HepG2 (cell line): ENCODE data around the gene SHC1. TPM values are rescaled to one million over a fixed set of nuclear protein-coding genes. Genes with fewer than 3 reads are reported as not detected.

ENCODE experiments used
- microRNA-seq: library from miRNA; unstranded; fragments of <30 nt; microRNA quantifications from one replicate; pipeline ENCODE4, GENCODE V29; 2020
- polyA plus RNA-seq, 8 experiments: library from polyadenylated mRNA; depleted of rRNA in 3 of 8; stranded (reverse) in 7 of 8; unstranded in 1 of 8; fragments of >200 nt; fragmentation: Illumina TruSeq in 4 of 8; extraction: Trizol in 4 of 8; gene quantifications; 2 replicates each; pipeline versions ENCODE4 v1.2.1 to v1.2.3, GENCODE V29; 2011 to 2016; ENCODE audit warnings: low read depth in 4 of 8, missing spikeins in 1 of 8, mixed read lengths in 1 of 8; ENCODE audit not compliant: insufficient read depth in 1 of 8
- small RNA-seq, 3 experiments: library from RNA; depleted of rRNA; stranded (forward); fragments of <200 nt; gene quantifications; one replicate each; pipeline ENCODE3, GENCODE V24; 2012; ENCODE audit warnings: low read depth in 2 of 3, low replicate concordance in 1 of 3; ENCODE audit not compliant: insufficient read length in 3 of 3, insufficient read depth in 2 of 3
- total RNA-seq, 5 experiments: library from RNA; depleted of rRNA; stranded (reverse); fragments of >200 nt; fragmentation: Illumina TruSeq; extraction: Trizol; gene quantifications; 2 replicates each; pipeline ENCODE4 v1.2.3, GENCODE V29; 2016; ENCODE audit warnings: low read depth in 1 of 5

Gene SHC1
- total and polyA plus RNA-seq, 2 of the 13 experiments (the other 11 are each of a cell fraction or from before 2014, with no cell fraction given): 52.0 to 137 TPM

Small RNA genes within 50 kb of the gene (microRNA-seq; reads per million reads assigned to microRNA genes)
- not detected for gene MIR4258

Small RNA genes within 50 kb of the gene (small RNA-seq; reads per million reads assigned to genes)
- gene MIR4258 (0 reads per million in 3 experiments), gene RF00017 (0 reads per million in 3 experiments)

Other genes with a start within 250 kb of the SHC1 start
- not detected in 2 replicates for gene KCNN3, start 100.5 kb downstream of the SHC1 start, total RNA-seq (2016; rRNA removed; fragmentation: Illumina TruSeq; extraction: Trizol)
- gene KCNN3, start 100.5 kb downstream of the SHC1 start, polyA plus RNA-seq (2011; rRNA removed): 0.01 TPM in 1 of 2 replicates, not detected in the other
- 3.9 and 7.5 TPM in 2 replicates for gene PMVK, start 34.0 kb downstream of the SHC1 start, total RNA-seq (2016; rRNA removed; fragmentation: Illumina TruSeq; extraction: Trizol)
- gene PMVK, start 34.0 kb downstream of the SHC1 start, polyA plus RNA-seq (2011; rRNA removed): 12.6 and 17.4 TPM in 2 replicates
- 7.3 and 16.3 TPM in 2 replicates for gene PBXIP1, start 14.6 kb downstream of the SHC1 start, total RNA-seq (2016; rRNA removed; fragmentation: Illumina TruSeq; extraction: Trizol)
- 31.9 and 40.0 TPM in 2 replicates for gene PBXIP1, start 14.6 kb downstream of the SHC1 start, polyA plus RNA-seq (2011; rRNA removed)
- 20.3 and 21.3 TPM in 2 replicates for gene PYGO2, start 9.0 kb downstream of the SHC1 start, total RNA-seq (2016; rRNA removed; fragmentation: Illumina TruSeq; extraction: Trizol)
- 21.8 and 24.3 TPM in 2 replicates for gene PYGO2, start 9.0 kb downstream of the SHC1 start, polyA plus RNA-seq (2011; rRNA removed)
- gene CKS1B, start 3.9 kb upstream of the SHC1 start, total RNA-seq (2016; rRNA removed; fragmentation: Illumina TruSeq; extraction: Trizol): 217 and 268 TPM in 2 replicates
- 122 and 222 TPM in 2 replicates for gene CKS1B, start 3.9 kb upstream of the SHC1 start, polyA plus RNA-seq (2011; rRNA removed)
- gene FLAD1, start 12.6 kb upstream of the SHC1 start, total RNA-seq (2016; rRNA removed; fragmentation: Illumina TruSeq; extraction: Trizol): 32.8 and 32.9 TPM in 2 replicates
- gene FLAD1, start 12.6 kb upstream of the SHC1 start, polyA plus RNA-seq (2011; rRNA removed): 25.9 and 30.3 TPM in 2 replicates
- 0.29 TPM in 1 of 2 replicates, not detected in the other for gene LENEP, start 22.8 kb upstream of the SHC1 start, total RNA-seq (2016; rRNA removed; fragmentation: Illumina TruSeq; extraction: Trizol)
- gene LENEP, start 22.8 kb upstream of the SHC1 start, polyA plus RNA-seq (2011; rRNA removed): not detected in 2 replicates
- 10.1 and 15.5 TPM in 2 replicates for gene ZBTB7B, start 32.1 kb upstream of the SHC1 start, total RNA-seq (2016; rRNA removed; fragmentation: Illumina TruSeq; extraction: Trizol)
- gene ZBTB7B, start 32.1 kb upstream of the SHC1 start, polyA plus RNA-seq (2011; rRNA removed): 17.5 and 22.3 TPM in 2 replicates
- gene DCST2, start 63.0 kb upstream of the SHC1 start, total RNA-seq (2016; rRNA removed; fragmentation: Illumina TruSeq; extraction: Trizol): not detected in 2 replicates
- gene DCST2, start 63.0 kb upstream of the SHC1 start, polyA plus RNA-seq (2011; rRNA removed): 0.74 and 0.80 TPM in 2 replicates
- gene DCST1, start 63.1 kb upstream of the SHC1 start, total RNA-seq (2016; rRNA removed; fragmentation: Illumina TruSeq; extraction: Trizol): not detected in 2 replicates
- 0.04 TPM in 1 of 2 replicates, not detected in the other for gene DCST1, start 63.1 kb upstream of the SHC1 start, polyA plus RNA-seq (2011; rRNA removed)
- 12.3 and 25.6 TPM in 2 replicates for gene ADAM15, start 80.6 kb upstream of the SHC1 start, total RNA-seq (2016; rRNA removed; fragmentation: Illumina TruSeq; extraction: Trizol)
- gene ADAM15, start 80.6 kb upstream of the SHC1 start, polyA plus RNA-seq (2011; rRNA removed): 17.9 and 24.0 TPM in 2 replicates
- gene EFNA4, start 93.0 kb upstream of the SHC1 start, total RNA-seq (2016; rRNA removed; fragmentation: Illumina TruSeq; extraction: Trizol): 9.3 and 17.2 TPM in 2 replicates
- gene EFNA4, start 93.0 kb upstream of the SHC1 start, polyA plus RNA-seq (2011; rRNA removed): 12.0 and 13.9 TPM in 2 replicates
- gene EFNA3, start 108.1 kb upstream of the SHC1 start, total RNA-seq (2016; rRNA removed; fragmentation: Illumina TruSeq; extraction: Trizol): 1.0 and 1.6 TPM in 2 replicates
- gene EFNA3, start 108.1 kb upstream of the SHC1 start, polyA plus RNA-seq (2011; rRNA removed): 5.7 and 6.8 TPM in 2 replicates
- gene EFNA1, start 157.1 kb upstream of the SHC1 start, total RNA-seq (2016; rRNA removed; fragmentation: Illumina TruSeq; extraction: Trizol): 41.2 and 81.8 TPM in 2 replicates
- 874 and 1,163 TPM in 2 replicates for gene EFNA1, start 157.1 kb upstream of the SHC1 start, polyA plus RNA-seq (2011; rRNA removed)
- gene SLC50A1, start 165.1 kb upstream of the SHC1 start, total RNA-seq (2016; rRNA removed; fragmentation: Illumina TruSeq; extraction: Trizol): 16.4 and 22.5 TPM in 2 replicates
- 46.8 and 49.5 TPM in 2 replicates for gene SLC50A1, start 165.1 kb upstream of the SHC1 start, polyA plus RNA-seq (2011; rRNA removed)
- 14.8 and 23.2 TPM in 2 replicates for gene DPM3, start 169.8 kb upstream of the SHC1 start, total RNA-seq (2016; rRNA removed; fragmentation: Illumina TruSeq; extraction: Trizol)
- gene DPM3, start 169.8 kb upstream of the SHC1 start, polyA plus RNA-seq (2011; rRNA removed): 53.4 and 61.7 TPM in 2 replicates
- 48.5 and 79.4 TPM in 2 replicates for gene KRTCAP2, start 202.6 kb upstream of the SHC1 start, total RNA-seq (2016; rRNA removed; fragmentation: Illumina TruSeq; extraction: Trizol)
- gene KRTCAP2, start 202.6 kb upstream of the SHC1 start, polyA plus RNA-seq (2011; rRNA removed): 77.3 and 89.3 TPM in 2 replicates
- 0.04 and 0.08 TPM in 2 replicates for gene TRIM46, start 203.1 kb upstream of the SHC1 start, total RNA-seq (2016; rRNA removed; fragmentation: Illumina TruSeq; extraction: Trizol)
- 0.09 and 0.12 TPM in 2 replicates for gene TRIM46, start 203.1 kb upstream of the SHC1 start, polyA plus RNA-seq (2011; rRNA removed)
- 0.39 and 0.86 TPM in 2 replicates for gene THBS3, start 237.2 kb upstream of the SHC1 start, total RNA-seq (2016; rRNA removed; fragmentation: Illumina TruSeq; extraction: Trizol)
- 3.6 and 4.4 TPM in 2 replicates for gene THBS3, start 237.2 kb upstream of the SHC1 start, polyA plus RNA-seq (2011; rRNA removed)
- gene MTX1, start 237.9 kb upstream of the SHC1 start, total RNA-seq (2016; rRNA removed; fragmentation: Illumina TruSeq; extraction: Trizol): 64.5 and 71.5 TPM in 2 replicates
- 72.6 and 85.1 TPM in 2 replicates for gene MTX1, start 237.9 kb upstream of the SHC1 start, polyA plus RNA-seq (2011; rRNA removed)